KMS-11 (cell line): ENCODE measurements around the gene FBXL7.

ENCODE experiments used
- H2AFZ ChIP-seq: fragments of 200-600 bp; sonication (generic); 2 replicates; pipeline ENCODE4 v1.6.1; 2016; ENCODE audit warnings: antibody characterized with exemption, mixed run types, low read depth
- H3K27ac ChIP-seq: fragments of 200-600 bp; sonication (generic); 2 replicates; pipeline ENCODE4 v1.6.1; 2016; ENCODE audit warnings: mild to moderate bottlenecking, mixed run types
- H3K27me3 ChIP-seq: fragments of 200-600 bp; sonication (generic); 2 replicates; pipeline ENCODE4 v1.6.1; 2017; ENCODE audit warnings: mild to moderate bottlenecking, low read depth, mixed run types, moderate library complexity; ENCODE audit not compliant: insufficient read depth
- H3K36me3 ChIP-seq: fragments of 200-600 bp; sonication (generic); 2 replicates; pipeline ENCODE4 v1.6.1; 2017; ENCODE audit warnings: mild to moderate bottlenecking, mixed run types; ENCODE audit not compliant: insufficient read depth
- H3K4me1 ChIP-seq: fragments of 200-600 bp; sonication (generic); 2 replicates; pipeline ENCODE4 v1.6.1; 2016; ENCODE audit warnings: mild to moderate bottlenecking, low read depth, mixed run types; ENCODE audit not compliant: poor library complexity, severe bottlenecking
- H3K4me2 ChIP-seq: fragments of 200-600 bp; sonication (generic); 2 replicates; pipeline ENCODE4 v1.7.0; 2016; ENCODE audit warnings: mild to moderate bottlenecking, mixed run types
- H3K4me3 ChIP-seq: fragments of 200-600 bp; sonication (generic); IDR thresholded peaks from 2 replicates; pipeline ENCODE4 v1.6.1; 2017; ENCODE audit warnings: low read depth, low read length, mixed read lengths; ENCODE audit not compliant: insufficient read depth
- H3K79me2 ChIP-seq: fragments of 200-600 bp; sonication (generic); 2 replicates; pipeline ENCODE4 v1.6.1; 2016; ENCODE audit warnings: low read depth, mixed run types; ENCODE audit not compliant: insufficient read depth
- H3K9ac ChIP-seq: fragments of 200-600 bp; sonication (generic); 2 replicates; pipeline ENCODE4 v1.6.1; 2016; ENCODE audit warnings: mild to moderate bottlenecking, mixed run types
- H4K20me1 ChIP-seq: fragments of 200-600 bp; sonication (generic); 2 replicates; pipeline ENCODE4 v1.6.1; 2016; ENCODE audit warnings: mild to moderate bottlenecking, mixed run types; ENCODE audit not compliant: insufficient read depth
- CTCF ChIP-seq: fragments of 200-600 bp; sonication (generic); conservative IDR thresholded peaks from 2 replicates; pipeline ENCODE4 v1.6.1; 2017; ENCODE audit warnings: low read depth, mild to moderate bottlenecking, antibody characterized with exemption, low read length, moderate library complexity, mixed read lengths

FBXL7 gene

GRCh38 chr5:15645381-15646160 lies 145.6 kb downstream of the FBXL7 start:
- no peaks in the 10 kb centered on the region for H3K27me3 ChIP-seq
- no peak overlapping the region for H2AFZ ChIP-seq
- no peak for TF ChIP-seq CTCF
- no peak overlapping the region for H3K4me2 ChIP-seq
- H3K36me3 ChIP-seq, result no peaks in the 10 kb centered on the region
- peaks cover 19% of the 10 kb centered on the region for H3K4me1 ChIP-seq
- no peak overlapping the region for H3K27ac ChIP-seq
- H3K4me3 ChIP-seq, result no peak overlapping the region
- no peaks in the 10 kb centered on the region; the same call in 1 of the 2 replicates for H4K20me1 ChIP-seq
- no peak overlapping the region for H3K9ac ChIP-seq
- peaks cover 6% of the 10 kb centered on the region; the same call in 1 of the 2 replicates for H3K79me2 ChIP-seq

- Histone ChIP-seq H3K9ac (no peak overlapping the region), H3K4me1 (peaks cover 22% of the 10 kb centered on the region), H4K20me1 (no peaks in the 10 kb centered on the region; the same call in 1 of the 2 replicates), H3K4me2 (no peak overlapping the region), H3K27me3 (no peaks in the 10 kb centered on the region), H2AFZ (no peak overlapping the region), H3K36me3 (no peaks in the 10 kb centered on the region), H3K4me3 (no peak overlapping the region), H3K27ac (no peak overlapping the region), H3K79me2 (peaks cover 4% of the 10 kb centered on the region; the same call in 1 of the 2 replicates)
- no peak for TF ChIP-seq CTCF
Measured at GRCh38 chr5:15646371-15646770, 146.4 kb downstream of the FBXL7 start.

- Histone ChIP-seq H3K4me3 (no peak overlapping the region), H3K9ac (no peak overlapping the region), H3K4me2 (no peak overlapping the region), H2AFZ (no peak overlapping the region), H3K27me3 (no peaks in the 10 kb centered on the region), H3K4me1 (peaks cover 22% of the 10 kb centered on the region), H3K36me3 (no peaks in the 10 kb centered on the region), H3K27ac (no peak overlapping the region), H4K20me1 (no peaks in the 10 kb centered on the region; the same call in 1 of the 2 replicates), H3K79me2 (peaks cover 9% of the 10 kb centered on the region; the same call in 1 of the 2 replicates)
- TF ChIP-seq CTCF, result no peak
Measured at GRCh38 chr5:15647251-15647650, 147.3 kb downstream of the FBXL7 start.

GRCh38 chr5:15650266-15650665 lies 150.3 kb downstream of the FBXL7 start:
- H3K4me3 ChIP-seq, result no peak overlapping the region
- no peak for TF ChIP-seq CTCF

More at GRCh38 chr5:15650266-15650665, 150.3 kb downstream of the FBXL7 start:
- H3K4me2 ChIP-seq, result peak overlapping the region; percentile 27; the same call in 1 of the 2 replicates
- no peaks in the 10 kb centered on the region for H3K27me3 ChIP-seq
- H3K36me3 ChIP-seq, result no peaks in the 10 kb centered on the region
- no peak overlapping the region for H3K27ac ChIP-seq
- no peak overlapping the region for H3K9ac ChIP-seq
- H2AFZ ChIP-seq, result no peak overlapping the region
- peaks cover 21% of the 10 kb centered on the region for H3K4me1 ChIP-seq
- no peaks in the 10 kb centered on the region; the same call in 1 of the 2 replicates for H4K20me1 ChIP-seq
- H3K79me2 ChIP-seq, result peaks cover 14% of the 10 kb centered on the region; the same call in 1 of the 2 replicates
